IMR-90 (cell line): Measurements from ENCODE around the gene GPR75. TPM values are rescaled to one million over a fixed set of nuclear protein-coding genes. Genes with fewer than 3 reads are reported as not detected.

ENCODE experiments used
- ATAC-seq: fragments of 200-7000 bp; cut with Tn5 transposase; 2 replicates; pipeline ENCODE4 v1.9.1; 2020; ENCODE audit warnings: low read depth, mild to moderate bottlenecking, moderate library complexity
- BruUV-seq: library from RNA; stranded (reverse); fragments of 400-500 nt; replicated peaks from 2 replicates; lab custom pipeline; 2021; lab: Mats Ljungman, UMichigan
- CTCF ChIA-PET: fragments of 300-600 bp; formaldehyde crosslinking; extraction: SDS; loops from one replicate; lab custom pipeline; 2021; ENCODE audit warnings: antibody characterized with exemption; lab: Yijun Ruan, JAX
- POLR2A ChIA-PET: fragments of 300-600 bp; sonication (Branson Sonifier 250); formaldehyde crosslinking; loops from one replicate; lab custom pipeline; 2022; ENCODE audit warnings: antibody characterized with exemption; ENCODE audit not compliant: unreplicated experiment; lab: Charles Lee
- DNase-seq: peaks from one replicate; pipeline ENCODE4 v3.0.0; 2013
- H2AFZ ChIP-seq: replicated peaks from 2 replicates; pipeline ENCODE3; 2013; ENCODE audit warnings: low read length, mild to moderate bottlenecking; ENCODE audit not compliant: poor library complexity
- H2AK5ac ChIP-seq: 2 replicates; pipeline ENCODE4 v1.6.1; 2013; ENCODE audit warnings: low read depth, low read length, inconsistent platforms
- H2AK9ac ChIP-seq: replicated peaks from 2 replicates; pipeline ENCODE3; 2013; ENCODE audit warnings: mild to moderate bottlenecking, low read depth, low read length, moderate library complexity; ENCODE audit not compliant: poor library complexity
- H2BK120ac ChIP-seq: 2 replicates; pipeline ENCODE4 v1.6.1; 2013; ENCODE audit warnings: low read depth, low read length, inconsistent platforms
- H2BK15ac ChIP-seq: 3 replicates; pipeline ENCODE4 v1.6.1; 2013; ENCODE audit warnings: low read depth, low read length, inconsistent platforms
- H2BK20ac ChIP-seq: 2 replicates; pipeline ENCODE4 v1.6.1; 2013; ENCODE audit warnings: low read depth, mild to moderate bottlenecking, inconsistent platforms, low read length, moderate library complexity
- H2BK5ac ChIP-seq: 2 replicates; pipeline ENCODE4 v1.6.1; 2013; ENCODE audit warnings: mild to moderate bottlenecking, low read depth, low read length, inconsistent platforms; ENCODE audit not compliant: poor library complexity, severe bottlenecking
- H3K14ac ChIP-seq: replicated peaks from 2 replicates; pipeline ENCODE4 v1.6.1; 2013; ENCODE audit warnings: low read depth, low read length, inconsistent platforms
- H3K18ac ChIP-seq: 2 replicates; pipeline ENCODE4 v1.6.1; 2013; ENCODE audit warnings: low read depth, low read length, control low read depth
- H3K23ac ChIP-seq: 2 replicates; pipeline ENCODE4 v1.6.1; 2013; ENCODE audit warnings: low read depth, low read length, inconsistent platforms
- H3K27ac ChIP-seq: 2 replicates; pipeline ENCODE4 v1.5.1; 2013; ENCODE audit warnings: mild to moderate bottlenecking, control low read depth, low read length; ENCODE audit not compliant: insufficient read depth
- H3K27me3 ChIP-seq: 2 replicates; pipeline ENCODE4 v1.6.1; 2013; ENCODE audit warnings: low read length; ENCODE audit not compliant: control insufficient read depth, insufficient read depth
- H3K36me3 ChIP-seq: 2 replicates; pipeline ENCODE4 v1.6.1; 2013; ENCODE audit warnings: low read length, mixed read lengths; ENCODE audit not compliant: control insufficient read depth, insufficient read depth
- H3K4ac ChIP-seq: 2 replicates; pipeline ENCODE4 v1.6.1; 2013; ENCODE audit warnings: low read depth, low read length, inconsistent platforms
- H3K4me1 ChIP-seq: 2 replicates; pipeline ENCODE4 v1.6.1; 2013; ENCODE audit warnings: low read length, mixed read lengths; ENCODE audit not compliant: control insufficient read depth, insufficient read depth
- H3K4me2 ChIP-seq: 2 replicates; pipeline ENCODE4 v1.6.1; 2013; ENCODE audit warnings: low read depth, mild to moderate bottlenecking, control low read depth, low read length, moderate library complexity
- H3K4me3 ChIP-seq: 2 replicates; pipeline ENCODE4 v1.5.1; 2013; ENCODE audit warnings: low read depth, mild to moderate bottlenecking, control low read depth, low read length, moderate library complexity; ENCODE audit not compliant: insufficient read depth
- H3K56ac ChIP-seq: 2 replicates; pipeline ENCODE4 v1.6.1; 2013; ENCODE audit warnings: low read length, inconsistent platforms; ENCODE audit not compliant: insufficient read depth; ENCODE audit errors: extremely low read depth
- H3K79me1 ChIP-seq, 2 experiments: 2 replicates each; pipeline ENCODE4 v1.6.1; 2013; ENCODE audit warnings: low read length in 2 of 2, inconsistent platforms in 1 of 2, low read depth in 1 of 2
- H3K9ac ChIP-seq: 2 replicates; pipeline ENCODE4 v1.6.1; 2013; ENCODE audit warnings: low read depth, low read length, control low read depth
- H3K9me1 ChIP-seq: 2 replicates; pipeline ENCODE4 v1.6.1; 2013; ENCODE audit warnings: low read length, inconsistent platforms; ENCODE audit not compliant: insufficient read depth
- H3K9me3 ChIP-seq: 2 replicates; pipeline ENCODE4 v1.6.1; 2013; ENCODE audit warnings: low read length; ENCODE audit not compliant: control insufficient read depth, insufficient read depth
- H4K20me1 ChIP-seq: 2 replicates; pipeline ENCODE4 v1.6.1; 2013; ENCODE audit warnings: low read length, inconsistent platforms; ENCODE audit not compliant: insufficient read depth
- H4K5ac ChIP-seq: 2 replicates; pipeline ENCODE4 v1.6.1; 2013; ENCODE audit warnings: mild to moderate bottlenecking, low read depth, low read length, control low read depth
- H4K8ac ChIP-seq, 2 experiments: 2 replicates each; pipeline ENCODE4 v1.6.1; 2013; ENCODE audit warnings: low read depth in 2 of 2, low read length in 2 of 2, control low read depth in 1 of 2, inconsistent platforms in 1 of 2
- H4K91ac ChIP-seq: 2 replicates; pipeline ENCODE4 v1.6.1; 2013; ENCODE audit warnings: low read depth, low read length, inconsistent platforms; ENCODE audit not compliant: insufficient read depth
- BHLHE40 ChIP-seq: fragments of 150-350 bp; IDR thresholded peaks from 2 replicates; pipeline ENCODE4 v1.6.1; 2016; ENCODE audit warnings: mild to moderate bottlenecking, low read depth, low read length
- CEBPB ChIP-seq: IDR thresholded peaks from 2 replicates; pipeline ENCODE4 v1.6.1; 2012; ENCODE audit warnings: low read depth, low read length, improper control_type of control experiment
- CHD1 ChIP-seq: IDR thresholded peaks from 2 replicates; pipeline ENCODE4 v1.6.1; 2012; ENCODE audit warnings: low read depth, low read length, improper control_type of control experiment
- CTCF ChIP-seq: conservative IDR thresholded peaks from 2 replicates; pipeline ENCODE4 v1.5.1; 2012; ENCODE audit warnings: mild to moderate bottlenecking, low read depth, low read length, improper control_type of control experiment
- ELK1 ChIP-seq: fragments of 150-350 bp; IDR thresholded peaks from 2 replicates; pipeline ENCODE4 v1.6.1; 2016; ENCODE audit warnings: low read depth, mild to moderate bottlenecking, low read length, moderate library complexity, borderline replicate concordance
- FOS ChIP-seq: fragments of 150-350 bp; IDR thresholded peaks from 2 replicates; pipeline ENCODE4 v1.6.1; 2016; ENCODE audit warnings: low read depth, low read length
- MAFK ChIP-seq: IDR thresholded peaks from 2 replicates; pipeline ENCODE4 v1.6.1; 2012; ENCODE audit warnings: low read depth, low read length, improper control_type of control experiment
- MAZ ChIP-seq: IDR thresholded peaks from 2 replicates; pipeline ENCODE4 v1.6.1; 2012; ENCODE audit warnings: low read depth, mild to moderate bottlenecking, low read length, improper control_type of control experiment, moderate library complexity, borderline replicate concordance
- MXI1 ChIP-seq: IDR thresholded peaks from 2 replicates; pipeline ENCODE4 v1.6.1; 2012; ENCODE audit warnings: low read depth, mild to moderate bottlenecking, low read length, moderate library complexity, borderline replicate concordance
- NFE2L2 ChIP-seq: fragments of 150-350 bp; IDR thresholded peaks from 2 replicates; pipeline ENCODE4 v1.6.1; 2016; ENCODE audit warnings: low read depth, mild to moderate bottlenecking, low read length
- POLR2A ChIP-seq: IDR thresholded peaks from 2 replicates; pipeline ENCODE4 v1.6.1; 2012; ENCODE audit warnings: mild to moderate bottlenecking, low read depth, low read length
- RAD21 ChIP-seq: IDR thresholded peaks from 2 replicates; pipeline ENCODE4 v1.6.1; 2012; ENCODE audit warnings: low read length, improper control_type of control experiment
- RCOR1 ChIP-seq: IDR thresholded peaks from 2 replicates; pipeline ENCODE4 v1.6.1; 2012; ENCODE audit warnings: mild to moderate bottlenecking, low read length, improper control_type of control experiment; ENCODE audit not compliant: insufficient replicate concordance
- RFX5 ChIP-seq: IDR thresholded peaks from 2 replicates; pipeline ENCODE4 v1.8.0; 2012; ENCODE audit warnings: low read depth, mild to moderate bottlenecking, low read length, moderate library complexity
- SMC3 ChIP-seq: fragments of 150-350 bp; IDR thresholded peaks from 2 replicates; pipeline ENCODE4 v1.6.1; 2016; ENCODE audit warnings: low read depth, mild to moderate bottlenecking, antibody characterized with exemption, low read length, moderate library complexity
- WGBS, 2 experiments: methylation state at CpG; one replicate each; pipeline versions ENCODE4 v1.1.5 to v1.1.7; 2013; ENCODE audit warnings: missing lambda C conversion rate in 2 of 2; ENCODE audit not compliant: insufficient read length in 1 of 2; ENCODE audit errors: extremely low coverage in 2 of 2; 5-methylcytosine and 5-hydroxymethylcytosine counted together
- dilution Hi-C: fragments of 300-500 bp; cut with HindIII; formaldehyde crosslinking; loops from one replicate; pipeline ENCODE4 v1.14.3; 2018; ENCODE audit warnings: low sequenced_read_pairs; ENCODE audit not compliant: unreplicated experiment
- in situ Hi-C: fragments of 300-500 bp; cut with MboI; formaldehyde crosslinking; loops from 3 replicates; pipeline ENCODE4 v1.14.3; 2019; ENCODE audit warnings: low sequenced_read_pairs, inconsistent platforms, mixed read lengths
- intact Hi-C: fragments of 100-400 bp; cut with micrococcal nuclease; formaldehyde crosslinking; loops from 2 replicates; pipeline ENCODE4 v1.10.0; 2022
- polyA plus RNA-seq, 3 experiments: library from polyadenylated mRNA; depleted of rRNA; stranded (reverse); fragments of >200 nt; gene quantifications; 2 replicates each; pipeline ENCODE4 v1.2.3, GENCODE V29; 2012; ENCODE audit warnings: low replicate concordance in 1 of 3
- total RNA-seq: library from RNA; depleted of rRNA; stranded (reverse); fragments of >200 nt; gene quantifications from 2 replicates; pipeline ENCODE4 v1.2.3, GENCODE V29; 2012
- TF ChIP-seq, protein P1 (sequence below): fragments of 150-350 bp; IDR thresholded peaks from 2 replicates; pipeline ENCODE4 v1.6.1; 2017; ENCODE audit warnings: mild to moderate bottlenecking, antibody characterized with exemption, low read length, low read depth

Gene GPR75
- total and polyA plus RNA-seq, 2 of the 4 experiments (the other 2 are of a cell fraction), result 1.4 to 2.1 TPM

DNA sequence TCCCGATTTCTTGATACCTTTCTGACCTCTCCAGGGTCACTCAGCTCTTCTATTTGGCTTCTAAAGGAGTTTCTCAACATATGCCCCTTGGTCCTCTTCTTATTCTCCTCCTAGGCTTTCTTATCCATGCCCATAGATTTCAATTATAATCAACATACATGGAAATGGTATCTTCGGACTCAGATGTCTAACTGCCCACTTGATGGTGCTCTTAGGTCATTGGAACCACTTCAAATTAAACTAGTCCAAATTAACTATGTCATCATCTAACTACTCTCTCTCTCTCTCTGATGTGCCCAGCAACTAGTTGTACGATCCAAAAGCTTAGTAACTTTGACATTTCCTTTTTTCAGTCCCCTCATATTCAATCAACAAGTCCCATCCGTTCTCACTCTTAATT lies 43.2 kb upstream of the GPR75 start:
- Histone ChIP-seq H3K23ac (no peak overlapping the region), H3K27me3 (no peaks in the 10 kb centered on the region), H3K56ac (no peak overlapping the region), H3K36me3 (peaks cover 39% of the 10 kb centered on the region), H4K91ac (no peak overlapping the region), H4K5ac (no peak overlapping the region), H2AK9ac (no peak overlapping the region), H4K8ac (no peak overlapping the region), H2AK5ac (no peak overlapping the region), H2AFZ (no peak overlapping the region), H3K4me2 (no peak overlapping the region), H4K20me1 (no peaks in the 10 kb centered on the region), H3K4ac (no peak overlapping the region), H2BK15ac (no peak overlapping the region), H3K79me1 (peaks cover 2 to 14% of the 10 kb centered on the region in 2 experiments; a peak in 1 of 4 replicates), H2BK120ac (no peak overlapping the region), H2BK20ac (no peak overlapping the region), H2BK5ac (no peak overlapping the region), H3K4me3 (no peak overlapping the region), H3K27ac (no peak overlapping the region), H3K14ac (no peak overlapping the region), H3K9ac (no peak overlapping the region), H3K9me1 (no peaks in the 10 kb centered on the region), H3K4me1 (no peaks in the 10 kb centered on the region), H3K9me3 (no peaks in the 10 kb centered on the region), H3K18ac (no peak overlapping the region)
- intact Hi-C loops, result no loop called here
- DNase-seq, result no peak
- CTCF ChIA-PET, result no interaction called here
- 95 to 100% methylated on average over 1 to 3 of the region's 4 CpGs for WGBS, 2 experiments
- no peak for ATAC-seq
- dilution Hi-C loops, result no loop called here
- TF ChIP-seq CTCF (no peak), FOS (no peak), MAFK (no peak), ELK1 (no peak), CHD1 (no peak), MXI1 (no peak), CEBPB (no peak), RAD21 (no peak), SMC3 (no peak), RCOR1 (no peak), POLR2A (no peak), BHLHE40 (no peak), RFX5 (no peak), MAZ (no peak), NFE2L2 (no peak)
- TF ChIP-seq, protein P1, sequence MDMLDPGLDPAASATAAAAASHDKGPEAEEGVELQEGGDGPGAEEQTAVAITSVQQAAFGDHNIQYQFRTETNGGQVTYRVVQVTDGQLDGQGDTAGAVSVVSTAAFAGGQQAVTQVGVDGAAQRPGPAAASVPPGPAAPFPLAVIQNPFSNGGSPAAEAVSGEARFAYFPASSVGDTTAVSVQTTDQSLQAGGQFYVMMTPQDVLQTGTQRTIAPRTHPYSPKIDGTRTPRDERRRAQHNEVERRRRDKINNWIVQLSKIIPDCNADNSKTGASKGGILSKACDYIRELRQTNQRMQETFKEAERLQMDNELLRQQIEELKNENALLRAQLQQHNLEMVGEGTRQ, result no peak
- no TSS peak for BruUV-seq
- POLR2A ChIA-PET, result interaction anchor here (0.6 kb wide), 1 partner anchor 13 kb away, joined by 4 read pairs; no protein-coding TSS in a partner anchor
- in situ Hi-C loops, result no loop called here
